H54 (cell line): ENCODE data around the gene SDC3.

Experiments used
- DNase-seq: peaks from one replicate; pipeline ENCODE4 v3.0.0; 2011; ENCODE audit warnings: low spot score, mixed read lengths; ENCODE audit not compliant: insufficient read length
- FAIRE-seq: peaks from 3 replicates; lab custom pipeline; 2011; peaks lifted over from hg19 to GRCh38; lab: Jason Lieb, UNC
- POLR2A ChIP-seq: IDR thresholded peaks from 2 replicates; pipeline ENCODE4 v1.6.1; 2011; ENCODE audit warnings: low read depth, mild to moderate bottlenecking, low read length

SDC3 gene

GRCh38 chr1:30934613-30935012, 26.1 kb upstream of the SDC3 start:
- DNase-seq (no peak), FAIRE-seq (no peak)
- no peak for TF ChIP-seq POLR2A

- no peak for TF ChIP-seq POLR2A
- peak; percentile 33 for FAIRE-seq
- DNase-seq = peak; percentile 47
Observed at GRCh38 chr1:30933874-30934252, 25.3 kb upstream of the SDC3 start.

GRCh38 chr1:30930631-30931173, 22.1 kb upstream of the SDC3 start:
- DNase-seq (no peak), FAIRE-seq (no peak)
- TF ChIP-seq POLR2A = no peak

GRCh38 chr1:30929944-30930525, 21.5 kb upstream of the SDC3 start:
- DNase-seq = no peak
- TF ChIP-seq POLR2A = no peak
- FAIRE-seq = no peak

DNA sequence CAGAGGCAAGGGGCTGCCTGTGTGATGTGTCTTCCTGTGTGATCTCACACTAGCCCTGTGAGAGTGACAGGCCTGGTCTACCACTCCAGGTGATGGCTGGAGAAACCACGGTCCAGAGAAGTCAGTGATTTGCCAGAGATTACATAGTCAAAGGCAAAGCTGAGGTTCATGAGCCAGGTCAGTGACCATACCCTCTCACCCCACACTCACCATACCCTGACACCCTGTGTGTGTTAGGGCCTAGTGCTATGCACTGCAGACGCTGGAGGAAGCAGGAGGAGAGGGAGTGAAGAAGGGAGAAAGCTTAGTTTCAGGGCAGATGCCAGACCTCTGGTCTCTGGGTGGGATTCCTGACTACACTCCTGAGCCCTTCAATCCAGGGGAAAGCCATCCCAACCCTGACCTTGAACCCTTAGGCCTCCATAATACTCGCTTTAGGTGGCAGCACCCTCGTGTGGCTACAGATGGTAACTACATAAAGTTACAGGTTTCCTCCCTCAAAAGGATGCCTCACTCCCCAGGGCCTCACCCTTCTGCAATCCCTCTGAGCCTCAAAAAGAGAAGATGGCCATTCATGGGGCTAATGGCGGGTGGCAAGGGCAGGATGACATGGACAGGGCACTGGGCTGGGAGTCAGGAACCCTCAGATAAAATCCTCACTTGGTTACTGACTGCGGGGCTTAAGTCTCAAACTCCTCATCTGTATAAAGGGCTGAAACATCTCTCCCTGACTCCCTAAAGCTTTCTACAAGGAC, 20.8 kb upstream of the SDC3 start:
- TF ChIP-seq POLR2A = no peak
- peak; percentile 43 for FAIRE-seq
- DNase-seq = no peak

DNA sequence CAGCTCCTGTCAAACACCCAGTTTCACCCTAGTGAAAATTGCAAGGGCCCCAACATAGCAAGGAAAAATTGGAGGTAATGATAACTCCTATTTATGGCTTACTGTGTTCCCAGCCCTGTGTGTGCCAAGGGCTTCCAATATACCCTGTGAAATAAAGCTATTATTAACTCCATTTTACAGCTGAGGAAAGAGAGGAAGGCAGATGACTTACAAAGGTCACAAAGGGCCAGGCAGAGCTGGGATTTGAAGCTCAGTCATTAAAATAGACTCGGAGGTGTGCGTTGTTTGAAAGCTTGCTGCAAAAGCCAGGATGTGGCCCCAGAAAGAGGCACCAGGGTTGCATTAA, 20.2 kb upstream of the SDC3 start:
- DNase-seq (no peak), FAIRE-seq (no peak)
- no peak for TF ChIP-seq POLR2A

DNA sequence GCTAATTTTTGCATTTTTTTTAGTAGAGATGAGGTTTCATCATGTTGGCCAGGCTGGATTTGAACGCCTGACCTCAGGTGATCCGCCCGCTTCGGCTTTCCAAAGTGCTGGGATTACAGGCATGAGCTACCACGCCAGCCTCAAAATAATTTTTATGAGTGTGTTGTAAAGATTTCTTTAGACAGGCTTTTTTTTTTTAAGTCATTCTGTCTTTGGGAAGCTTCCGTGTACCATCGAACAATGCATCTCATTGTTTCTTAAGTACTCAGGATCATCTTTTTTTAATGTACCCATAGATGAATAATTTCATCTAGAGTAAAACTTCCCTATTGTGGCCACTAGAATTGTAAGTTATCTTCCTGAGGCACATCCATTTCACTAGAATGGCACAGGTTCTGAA, 19.6 kb upstream of the SDC3 start:
- DNase-seq = no peak
- FAIRE-seq = no peak
- no peak for TF ChIP-seq POLR2A

GRCh38 chr1:30927448-30927847, 18.9 kb upstream of the SDC3 start:
- TF ChIP-seq POLR2A = no peak
- DNase-seq (no peak), FAIRE-seq (no peak)

DNA sequence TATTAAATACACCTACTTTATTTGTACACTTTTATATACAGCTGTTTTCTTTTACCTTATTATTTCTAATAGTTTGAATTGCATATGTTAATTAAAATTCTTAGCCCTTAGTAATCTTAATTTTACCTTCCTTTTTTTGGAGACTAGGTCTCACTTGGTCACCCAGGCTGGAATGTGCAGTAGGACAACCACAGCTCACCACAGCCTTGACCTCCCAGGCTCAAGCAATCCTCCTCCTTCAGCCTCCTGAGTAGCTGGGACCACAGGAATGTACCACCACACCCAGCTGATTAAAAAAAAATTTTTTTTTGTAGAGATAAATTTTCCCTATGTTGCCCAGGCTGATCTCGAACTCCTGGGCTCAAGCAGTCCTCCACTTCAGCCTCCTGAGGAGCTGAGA, 15.0 kb upstream of the SDC3 start:
- FAIRE-seq (no peak), DNase-seq (no peak)
- no peak for TF ChIP-seq POLR2A

- no peak for TF ChIP-seq POLR2A
- no peak for DNase-seq
- FAIRE-seq = no peak
Observed at GRCh38 chr1:30920827-30921226, 12.3 kb upstream of the SDC3 start.

DNA sequence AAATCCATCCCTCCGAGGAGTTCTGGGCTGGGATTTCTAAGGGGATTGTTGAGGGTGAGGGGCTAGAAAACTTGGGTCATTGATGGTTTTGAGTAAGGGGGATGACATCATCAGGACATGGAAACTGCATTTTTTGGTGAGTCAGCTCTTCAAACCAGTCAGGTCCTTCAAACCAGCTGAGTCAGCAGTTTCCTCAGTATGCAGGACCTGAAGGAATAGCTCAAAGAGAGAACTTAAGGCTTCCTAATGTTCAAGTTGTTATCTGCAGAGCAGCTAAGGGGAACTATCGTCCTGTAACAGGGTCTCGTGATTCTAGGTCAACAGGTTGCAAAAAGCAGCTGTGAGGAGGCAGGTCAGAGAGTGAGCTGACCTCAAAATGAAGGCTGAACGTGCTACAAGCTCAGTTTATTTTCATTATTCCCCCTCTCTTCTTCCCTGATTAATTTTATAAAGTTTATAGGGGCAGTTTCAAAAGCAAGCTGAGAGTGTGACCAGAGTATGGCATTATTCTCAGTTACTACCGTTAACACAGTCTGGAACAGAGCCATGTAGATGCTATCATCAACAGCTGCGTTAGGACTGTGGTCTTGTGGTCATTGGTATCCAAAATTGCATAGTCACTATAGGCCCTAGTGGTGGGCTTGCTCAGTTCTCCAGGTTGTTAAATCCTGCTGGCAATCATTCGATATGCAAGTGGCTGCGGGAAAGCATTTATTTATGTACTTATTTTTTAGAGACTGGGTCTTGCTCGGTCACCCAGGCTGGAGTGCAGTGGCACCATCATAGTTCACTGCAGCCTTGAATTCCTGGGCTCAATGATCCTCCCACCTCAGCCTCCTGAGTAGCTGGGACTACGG, 10.7 kb upstream of the SDC3 start:
- no peak for DNase-seq
- peak; percentile 86 for FAIRE-seq
- TF ChIP-seq POLR2A = no peak

GRCh38 chr1:30916296-30916695, 7.7 kb upstream of the SDC3 start:
- FAIRE-seq (no peak), DNase-seq (no peak)
- no peak for TF ChIP-seq POLR2A

GRCh38 chr1:30915491-30916230, 7.1 kb upstream of the SDC3 start:
- no peak for TF ChIP-seq POLR2A
- DNase-seq (no peak), FAIRE-seq (no peak)

DNA sequence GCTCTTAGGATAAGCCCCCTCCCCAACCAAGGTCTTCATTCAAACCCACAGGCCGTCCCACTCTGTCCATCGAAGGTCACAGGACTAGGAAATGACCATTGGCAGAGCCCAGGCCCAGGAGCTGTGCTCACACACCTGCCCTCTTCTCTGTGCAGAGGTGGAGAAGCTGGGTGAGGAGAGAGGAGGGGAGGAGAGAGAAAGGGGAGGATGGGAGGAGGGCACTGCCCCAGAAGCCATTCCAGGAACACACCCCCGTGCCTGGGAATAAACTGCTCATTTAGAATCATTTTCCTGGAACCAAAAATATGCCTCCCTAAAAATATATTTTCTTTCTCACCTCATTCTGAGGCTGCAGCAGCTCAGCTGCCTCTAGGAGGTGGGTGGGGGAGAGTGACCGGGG, 6.4 kb upstream of the SDC3 start:
- no peak for TF ChIP-seq POLR2A
- no peak for DNase-seq
- no peak for FAIRE-seq

- DNase-seq = no peak
- no peak for FAIRE-seq
- no peak for TF ChIP-seq POLR2A
Observed at GRCh38 chr1:30914587-30914922, 6.0 kb upstream of the SDC3 start.
